ENCODE data around the gene SUGP1.

Gene SUGP1

GRCh38 chr19:19304186-19304965 lies 15.9 kb downstream of the SUGP1 start:
- TF ChIP-seq Cebpa-rat (IDR thresholded peaks at IDR 0.05), result no peak
- Histone ChIP-seq H3K27me3 (no peaks in the 10 kb centered on the region), H4K20me1 (peaks cover 43% of the 10 kb centered on the region), H3K27ac (no peak overlapping the region), H3K4me1 (no peaks in the 10 kb centered on the region), H3K4me3 (no peak overlapping the region), H3K9me3 (no peaks in the 10 kb centered on the region), H3K36me3 (peaks cover 97% of the 10 kb centered on the region), H3K4me2 (no peak overlapping the region), H3K9ac (no peak overlapping the region)

DNA sequence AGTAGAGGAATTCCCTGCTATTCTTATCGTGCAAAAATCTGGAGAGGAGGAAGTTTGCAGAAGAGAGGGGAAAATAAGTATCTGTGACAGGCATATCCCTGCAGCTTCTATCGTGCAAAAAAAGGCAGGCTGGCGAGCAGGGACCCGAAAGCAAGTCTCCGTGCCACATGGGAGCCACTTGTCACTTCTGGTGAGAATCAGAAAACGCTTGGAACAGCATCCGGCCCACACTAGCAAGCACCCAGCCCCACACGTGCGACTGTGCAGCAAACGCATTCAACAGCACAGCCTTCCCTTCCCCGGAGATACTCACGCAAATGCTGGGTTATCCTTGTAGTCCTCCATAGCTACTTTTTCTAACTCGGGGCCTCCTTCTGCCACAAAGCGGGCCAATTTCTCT lies 16.9 kb downstream of the SUGP1 start:
- no peak for TF ChIP-seq Cebpa-rat (IDR thresholded peaks at IDR 0.05)
- no peak overlapping the region for H3K27ac ChIP-seq

GRCh38 chr19:19300613-19301012 lies 19.7 kb downstream of the SUGP1 start:
- Histone ChIP-seq H3K4me1 (no peaks in the 10 kb centered on the region), H3K36me3 (peaks cover 95% of the 10 kb centered on the region), H3K27ac (no peak overlapping the region), H3K4me3 (no peak overlapping the region), H3K9ac (no peak overlapping the region), H3K9me3 (no peaks in the 10 kb centered on the region), H3K4me2 (no peak overlapping the region), H4K20me1 (peaks cover 20% of the 10 kb centered on the region), H3K27me3 (no peaks in the 10 kb centered on the region)
- no peak for TF ChIP-seq Cebpa-rat (IDR thresholded peaks at IDR 0.05)

More for the DNA sequence above, 16.9 kb downstream of the SUGP1 start:
- H3K9me3 ChIP-seq, result no peaks in the 10 kb centered on the region
- H3K9ac ChIP-seq, result no peak overlapping the region
- H3K27me3 ChIP-seq, result no peaks in the 10 kb centered on the region
- H3K4me3 ChIP-seq, result no peak overlapping the region
- H4K20me1 ChIP-seq, result peaks cover 42% of the 10 kb centered on the region
- H3K4me2 ChIP-seq, result no peak overlapping the region
- H3K36me3 ChIP-seq, result peaks cover 95% of the 10 kb centered on the region
- H3K4me1 ChIP-seq, result no peaks in the 10 kb centered on the region

DNA sequence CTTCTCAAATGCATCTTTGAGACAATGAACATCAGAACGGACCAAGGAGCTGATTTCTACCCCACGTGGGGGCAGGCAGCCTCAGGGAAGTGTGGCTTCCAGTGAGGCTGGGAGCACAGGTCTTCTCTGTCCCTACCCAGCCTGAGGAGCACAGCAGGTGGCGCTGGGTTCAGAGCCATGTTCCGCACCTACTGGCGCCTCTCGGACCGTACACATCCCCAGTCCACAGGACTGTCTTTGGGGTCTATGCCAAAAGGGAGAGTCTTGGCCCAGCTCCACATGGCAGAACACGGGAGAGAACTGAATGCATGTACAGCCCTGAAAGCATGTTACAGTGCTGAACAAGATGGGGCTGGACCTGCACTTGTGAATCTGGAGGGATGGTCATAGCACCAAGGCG lies 22.6 kb downstream of the SUGP1 start:
- Histone ChIP-seq H3K9ac (no peak overlapping the region), H3K36me3 (peaks cover 95% of the 10 kb centered on the region)

GRCh38 chr19:19296953-19297689 lies 23.2 kb downstream of the SUGP1 start:
- H3K9ac ChIP-seq, result no peak overlapping the region

More for the DNA sequence above, 22.6 kb downstream of the SUGP1 start:
- no peak overlapping the region for H3K4me2 ChIP-seq
- H3K4me3 ChIP-seq, result no peak overlapping the region
- H3K27ac ChIP-seq, result no peak overlapping the region
- H3K9me3 ChIP-seq, result peaks cover 5% of the 10 kb centered on the region
- no peaks in the 10 kb centered on the region for H3K27me3 ChIP-seq
- 0 out of 2 replicates have a peak, but pooled peaks cover 7% of the 10 kb centered on the region for H4K20me1 ChIP-seq
- TF ChIP-seq Cebpa-rat (IDR thresholded peaks at IDR 0.05), result no peak
- no peaks in the 10 kb centered on the region for H3K4me1 ChIP-seq

GRCh38 chr19:19294914-19295313 lies 25.4 kb downstream of the SUGP1 start:
- Histone ChIP-seq H3K36me3 (peaks cover 94% of the 10 kb centered on the region), H4K20me1 (0 out of 2 replicates have a peak, but pooled peaks cover 7% of the 10 kb centered on the region)
- TF ChIP-seq Cebpa-rat (IDR thresholded peaks at IDR 0.05), result no peak

More at GRCh38 chr19:19296953-19297689, 23.2 kb downstream of the SUGP1 start:
- no peak overlapping the region for H3K4me2 ChIP-seq
- 0 out of 2 replicates have a peak, but pooled peaks cover 7% of the 10 kb centered on the region for H4K20me1 ChIP-seq
- H3K4me1 ChIP-seq, result no peaks in the 10 kb centered on the region
- no peak overlapping the region for H3K4me3 ChIP-seq
- H3K27ac ChIP-seq, result no peak overlapping the region
- no peaks in the 10 kb centered on the region for H3K27me3 ChIP-seq
- TF ChIP-seq Cebpa-rat (IDR thresholded peaks at IDR 0.05), result no peak
- peaks cover 11% of the 10 kb centered on the region for H3K9me3 ChIP-seq
- peaks cover 96% of the 10 kb centered on the region for H3K36me3 ChIP-seq

DNA sequence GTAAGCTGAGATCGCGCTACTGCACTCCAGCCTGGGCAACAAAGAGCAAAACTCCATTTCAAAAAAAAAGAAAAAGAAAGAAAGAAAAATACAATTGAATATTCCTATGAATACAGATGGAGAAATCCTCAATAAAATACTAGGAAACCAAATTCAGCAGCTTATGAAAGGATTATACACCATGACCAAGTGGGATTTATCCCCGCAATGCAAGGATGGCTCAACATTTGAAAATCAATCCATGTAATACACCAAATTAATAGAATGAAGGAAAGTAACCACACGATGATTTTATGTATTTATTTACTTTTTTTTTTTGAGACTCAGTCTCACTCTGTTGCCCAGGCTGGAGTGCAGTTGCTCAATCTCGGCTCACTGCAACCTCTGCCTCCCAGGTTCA lies 27.7 kb downstream of the SUGP1 start:
- Histone ChIP-seq H3K27me3 (no peaks in the 10 kb centered on the region), H3K4me2 (no peak overlapping the region), H4K20me1 (0 out of 2 replicates have a peak, but pooled peaks cover 7% of the 10 kb centered on the region), H3K4me1 (no peaks in the 10 kb centered on the region), H3K4me3 (no peak overlapping the region), H3K36me3 (peaks cover 98% of the 10 kb centered on the region), H3K9ac (no peak overlapping the region), H3K9me3 (peaks cover 11% of the 10 kb centered on the region), H3K27ac (no peak overlapping the region)
- TF ChIP-seq Cebpa-rat (IDR thresholded peaks at IDR 0.05), result no peak

More at GRCh38 chr19:19294914-19295313, 25.4 kb downstream of the SUGP1 start:
- H3K4me2 ChIP-seq, result no peak overlapping the region
- no peaks in the 10 kb centered on the region for H3K4me1 ChIP-seq
- no peak overlapping the region for H3K9ac ChIP-seq
- H3K9me3 ChIP-seq, result peaks cover 11% of the 10 kb centered on the region
- no peaks in the 10 kb centered on the region for H3K27me3 ChIP-seq
- no peak overlapping the region for H3K4me3 ChIP-seq
- H3K27ac ChIP-seq, result no peak overlapping the region

DNA sequence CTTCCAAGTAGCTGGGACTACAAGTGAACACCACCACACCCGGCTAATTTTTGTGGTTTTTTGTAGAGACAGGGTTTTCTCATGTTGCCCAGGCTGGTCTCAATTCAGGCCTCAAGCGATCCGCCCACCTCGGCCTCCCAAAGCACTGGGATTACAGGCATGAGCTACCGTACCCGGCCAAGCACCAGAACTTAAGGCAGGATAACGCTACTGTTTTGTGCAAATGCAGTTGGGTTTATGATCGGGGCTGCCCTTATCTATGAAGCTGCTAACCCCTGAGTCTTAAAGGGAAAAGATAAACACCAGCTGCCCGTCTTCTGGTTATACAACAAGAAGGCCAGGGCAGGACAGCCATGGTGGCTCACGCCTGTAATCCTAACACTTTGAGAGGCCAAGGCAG lies 34.6 kb downstream of the SUGP1 start:
- Histone ChIP-seq H3K27ac (no peak overlapping the region), H3K4me2 (no peak overlapping the region), H3K9me3 (no peaks in the 10 kb centered on the region), H3K27me3 (no peaks in the 10 kb centered on the region), H3K4me3 (no peak overlapping the region), H3K4me1 (peaks cover 8% of the 10 kb centered on the region), H3K9ac (no peak overlapping the region), H4K20me1 (peaks cover 10% of the 10 kb centered on the region; the same call in 1 of the 2 replicates), H3K36me3 (peaks cover 99% of the 10 kb centered on the region)
- TF ChIP-seq Cebpa-rat (IDR thresholded peaks at IDR 0.05), result no peak

DNA sequence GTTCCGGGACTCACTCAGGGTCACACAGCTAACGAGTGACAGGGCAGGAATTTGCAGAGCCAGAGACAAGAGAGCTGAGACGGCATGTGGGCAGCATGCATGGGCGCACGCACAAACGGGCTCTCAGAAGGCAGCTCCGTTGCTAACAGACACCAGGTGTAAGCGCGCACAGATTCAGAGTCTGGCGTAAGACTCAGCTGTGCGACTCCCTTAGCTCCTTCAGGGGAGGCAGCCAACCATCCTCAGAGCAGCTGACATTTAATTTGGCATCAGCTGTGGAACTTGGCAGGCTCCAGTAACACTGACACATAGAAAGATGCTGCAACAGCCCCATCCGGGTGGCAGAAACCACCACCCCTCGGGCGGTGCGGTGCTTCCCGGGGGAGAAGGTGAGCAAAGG lies 39.7 kb downstream of the SUGP1 start:
- Histone ChIP-seq H4K20me1 (peaks cover 13% of the 10 kb centered on the region), H3K4me2 (peak overlapping the region; percentile 17; the same call in 1 of the 2 replicates), H3K9me3 (no peaks in the 10 kb centered on the region), H3K27ac (no peak overlapping the region), H3K27me3 (no peaks in the 10 kb centered on the region), H3K36me3 (peaks cover 99% of the 10 kb centered on the region), H3K4me1 (peaks cover 16% of the 10 kb centered on the region), H3K4me3 (no peak overlapping the region), H3K9ac (no peak overlapping the region)
- no peak for TF ChIP-seq Cebpa-rat (IDR thresholded peaks at IDR 0.05)

DNA sequence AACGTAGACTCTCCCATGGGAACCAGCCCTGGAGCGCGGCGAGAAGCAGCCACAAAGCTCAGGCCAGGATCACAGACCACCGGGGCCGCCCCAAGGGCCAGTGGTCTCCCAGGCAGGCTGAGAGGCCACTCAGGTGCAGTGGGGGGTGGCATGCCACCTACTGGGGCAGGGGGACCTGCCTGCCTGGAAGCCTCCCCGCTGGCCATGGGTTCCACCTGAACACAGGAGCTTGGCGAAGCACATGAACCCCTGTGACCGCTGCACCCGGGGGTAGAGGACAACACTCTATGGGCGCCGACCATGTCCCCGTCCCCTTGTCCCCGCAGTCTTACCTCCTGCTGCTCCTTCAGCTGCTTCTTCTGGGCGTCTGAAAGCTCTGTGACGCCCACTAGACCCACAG lies 40.5 kb downstream of the SUGP1 start:
- Histone ChIP-seq H3K9me3 (no peaks in the 10 kb centered on the region), H3K4me1 (peaks cover 23% of the 10 kb centered on the region), H3K4me2 (no peak overlapping the region), H3K4me3 (no peak overlapping the region), H3K36me3 (peaks cover 99% of the 10 kb centered on the region), H3K9ac (no peak overlapping the region), H3K27ac (no peak overlapping the region), H3K27me3 (no peaks in the 10 kb centered on the region), H4K20me1 (peaks cover 13% of the 10 kb centered on the region)
- no peak for TF ChIP-seq Cebpa-rat (IDR thresholded peaks at IDR 0.05)
